Measurements from ENCODE around the gene KDM5B. TPM values are rescaled to one million over a fixed set of nuclear protein-coding genes. Genes with fewer than 3 reads are reported as not detected.

Gene KDM5B
- total RNA-seq, 1 experiment from 2014 or later, result 44.6 TPM

DNA sequence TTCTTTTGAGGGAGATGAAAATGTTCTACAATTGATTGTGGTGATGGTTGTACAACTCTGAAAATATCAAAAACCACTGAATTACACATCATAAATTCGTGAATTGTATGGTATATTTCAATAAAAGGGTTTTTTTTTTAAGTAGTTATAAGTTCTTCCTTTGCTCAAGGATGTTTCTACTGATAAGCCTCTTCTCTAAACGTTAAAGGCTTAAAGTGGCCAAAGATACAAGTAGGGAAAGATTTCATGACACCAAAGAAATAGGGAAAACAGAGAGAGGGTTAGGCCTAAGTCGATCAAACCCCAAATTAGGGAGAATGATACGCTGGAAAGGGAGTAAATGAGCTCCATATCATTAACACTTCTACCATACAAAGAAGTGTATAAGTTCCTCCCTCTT is 4.1 kb downstream of the KDM5B start (continued):
- TF ChIP-seq ZBTB33 (IDR thresholded peaks at IDR 0.05; ENCODE audit: extremely low read depth, insufficient replicate concordance, low read length) (no peak), JUND (IDR thresholded peaks at IDR 0.05) (no peak), EZH2 (IDR thresholded peaks at IDR 0.05) (no peak)

DNA sequence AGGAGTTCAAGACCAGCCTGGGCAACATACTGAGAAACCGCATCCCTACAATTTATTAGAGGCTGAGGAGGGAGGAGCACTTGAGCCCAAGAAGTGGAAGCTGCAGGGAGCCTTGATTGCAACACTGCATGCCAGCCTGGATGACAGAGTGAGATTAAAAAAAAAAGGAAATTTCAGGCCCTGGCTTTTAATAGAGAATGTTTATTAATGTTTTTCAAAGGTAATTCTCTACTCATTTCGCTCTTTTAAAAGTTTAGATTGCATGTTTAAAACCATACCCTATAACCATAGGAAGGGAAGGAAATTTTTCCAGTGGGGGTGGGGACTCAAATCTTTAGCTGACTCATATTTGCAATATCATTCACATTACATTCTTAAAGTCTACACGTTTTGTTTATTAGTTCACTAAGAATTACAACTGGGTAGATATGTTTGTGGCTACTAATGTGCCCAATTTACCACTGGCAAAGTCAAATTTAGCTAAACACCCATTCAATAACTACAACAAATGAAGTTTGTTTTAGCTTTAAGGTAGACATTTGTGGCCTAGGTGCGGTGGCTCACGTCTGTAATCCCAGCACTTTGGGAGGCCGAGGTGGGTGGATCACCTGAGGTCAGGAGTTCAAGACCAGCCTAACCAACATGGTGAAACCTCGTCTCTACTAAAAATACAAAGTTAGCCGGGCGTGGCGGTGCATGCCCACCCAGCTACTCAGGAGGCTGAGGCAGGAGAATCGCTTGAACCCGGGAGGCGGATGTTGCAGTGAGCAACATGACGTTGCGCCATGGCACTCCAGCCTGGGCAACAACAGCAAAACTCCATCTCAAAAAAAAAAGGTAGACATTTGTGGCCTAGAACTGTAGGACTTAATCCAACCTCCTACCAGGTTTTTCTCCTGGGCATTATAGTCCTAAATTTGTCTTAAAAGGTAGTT is 5.0 kb downstream of the KDM5B start:
- RAD21 ChIA-PET (ENCODE audit: low non-redundant PET in 1 of 2, low total read pairs in 2 of 2, uncharacterized antibody in 2 of 2, unreplicated experiment in 2 of 2), result no interaction called here
- H3K36me3 ChIP-seq (ENCODE audit: control insufficient read depth in 1 of 2, insufficient read depth in 2 of 2, low read length in 2 of 2), result no peaks in the 10 kb centered on the region
- H3K27ac ChIP-seq (ENCODE audit: low read depth, low read length), result peak overlapping the region; percentile 80
- ATAC-seq (peak; percentile 82), DNase-seq (ENCODE audit: low read depth, low spot score) (peak; percentile 46)
- H3K27me3 ChIP-seq (ENCODE audit: insufficient read depth, low read length), result no peaks in the 10 kb centered on the region
- no peaks in the 10 kb centered on the region for H4K20me1 ChIP-seq (ENCODE audit: insufficient read depth)
- peak overlapping the region; percentile 19 for H2AFZ ChIP-seq (ENCODE audit: low read depth, low read length, poor library complexity, severe bottlenecking)
- H3K4me2 ChIP-seq (ENCODE audit: low read length), result peak overlapping the region; percentile 71
- no peaks in the 10 kb centered on the region for H3K9me3 ChIP-seq (ENCODE audit: control insufficient read depth in 1 of 2, insufficient read depth in 1 of 2, low read depth in 1 of 2, low read length in 2 of 2)
- CTCF ChIA-PET, result no interaction called here
- H3K79me2 ChIP-seq (ENCODE audit: insufficient read depth, low read length), result peaks cover 40% of the 10 kb centered on the region
- H3K4me1 ChIP-seq (ENCODE audit: control insufficient read depth in 1 of 2, insufficient read depth in 2 of 2, low read length in 2 of 2), result peaks cover 28 to 53% of the 10 kb centered on the region in 2 experiments
- POLR2A ChIA-PET, result no interaction called here
- BruUV-seq (replicated peaks), result no TSS peak
- peak overlapping the region; percentile 46 for H3K9ac ChIP-seq (ENCODE audit: low read length)
- peak overlapping the region; percentile 20 to 34 for H3K4me3 ChIP-seq (replicated peaks in 1 of 2; ENCODE audit: low read depth in 1 of 2, low read length in 2 of 2)
- no peaks in the 10 kb centered on the region for H3K9me2 ChIP-seq (ENCODE audit: insufficient read depth)
- intact Hi-C loops (cut with micrococcal nuclease), result no loop called here
- TF ChIP-seq EZH2 (IDR thresholded peaks at IDR 0.05) (no peak), EGR1 (IDR thresholded peaks at IDR 0.05; ENCODE audit: low read depth) (peak; percentile 48), POLR2AphosphoS5 (IDR thresholded peaks at IDR 0.05; ENCODE audit: low read depth, low read length) (no peak), SIN3A (IDR thresholded peaks at IDR 0.05; ENCODE audit: low read depth) (0 out of 2 replicates have a peak, but pooled peaks have one; percentile 4), SP1 (IDR thresholded peaks at IDR 0.05; ENCODE audit: low read depth) (peak; percentile 49; the same call in 1 of the 2 replicates), REST (IDR thresholded peaks at IDR 0.05; ENCODE audit: low read depth) (no peak), POLR2A (IDR thresholded peaks at IDR 0.05; ENCODE audit: borderline replicate concordance, extremely low read depth, insufficient read depth, insufficient read length) (no peak), ZBTB33 (IDR thresholded peaks at IDR 0.05; ENCODE audit: extremely low read depth, insufficient replicate concordance, low read length) (no peak), CBX3 (IDR thresholded peaks at IDR 0.05; ENCODE audit: low read depth) (no peak), JUND (IDR thresholded peaks at IDR 0.05) (peak; percentile 33; the same call in 1 of the 2 replicates), ELF1 (IDR thresholded peaks at IDR 0.05; ENCODE audit: borderline replicate concordance, low read depth) (no peak), EZH2phosphoT487 (IDR thresholded peaks at IDR 0.05; ENCODE audit: borderline replicate concordance) (no peak), CEBPB (IDR thresholded peaks at IDR 0.05; ENCODE audit: low read depth) (peak; percentile 98), FOSL1 (IDR thresholded peaks at IDR 0.05; ENCODE audit: low read depth) (peak; percentile 67)

All from HCT116 (cell line).